ENCODE data around the gene CHMP4A.
A peak's percentile ranks its signal among the peaks of the same experiment; 100 is the strongest.

CHMP4A gene

GRCh38 chr14:24212924-24213865, at the start of gene CHMP4A:
CHMP4A (minus strand) TSS chr14:24213488; CDS start chr14:24213439, 49 bp downstream.
- H3K36me3 Mint-ChIP-seq (ENCODE audit: low read depth), result peaks cover 35% of the 10 kb centered on the region
- peak within 1 kb of the TSS; percentile 92 to 99 (median 98) for H3K27ac Mint-ChIP-seq
- peak within 1 kb of the TSS; percentile 89 to 90 (median 89) for H3K4me3 Mint-ChIP-seq

GRCh38 chr14:24261969-24262327, 48.7 kb upstream of the CHMP4A start:
- no peak for TF ChIP-seq CTCF (IDR thresholded peaks at IDR 0.05; ENCODE audit: unreplicated experiment in 3 of 3)
- Mint-ChIP-seq H3K27me3 (ENCODE audit: low read depth) (no peaks in the 10 kb centered on the region), H3K4me1 (peaks cover 4% of the 10 kb centered on the region), H3K4me3 (no peak overlapping the region), H3K36me3 (ENCODE audit: low read depth) (peaks cover under 1% of the 10 kb centered on the region), H3K9me3 (no peaks in the 10 kb centered on the region), H3K27ac (no peak overlapping the region)

More at GRCh38 chr14:24212924-24213865, at the start of gene CHMP4A:
- Mint-ChIP-seq H3K9me3 (no peaks in the 10 kb centered on the region), H3K27me3 (ENCODE audit: low read depth) (no peaks in the 10 kb centered on the region), H3K4me1 (peaks cover 28% of the 10 kb centered on the region)
- peak in 1 of 3 experiments; percentile 21 for TF ChIP-seq CTCF (IDR thresholded peaks at IDR 0.05; ENCODE audit: unreplicated experiment in 3 of 3)

- no peak for TF ChIP-seq CTCF (IDR thresholded peaks at IDR 0.05; ENCODE audit: unreplicated experiment in 3 of 3)
- Mint-ChIP-seq H3K27ac (no peak overlapping the region), H3K9me3 (no peaks in the 10 kb centered on the region), H3K4me3 (no peak overlapping the region), H3K27me3 (ENCODE audit: low read depth) (no peaks in the 10 kb centered on the region), H3K4me1 (peaks cover 4% of the 10 kb centered on the region), H3K36me3 (ENCODE audit: low read depth) (no peaks in the 10 kb centered on the region)
Observed at GRCh38 chr14:24261256-24261968, 48.1 kb upstream of the CHMP4A start.

GRCh38 chr14:24260780-24261157, 47.5 kb upstream of the CHMP4A start:
- Mint-ChIP-seq H3K9me3 (no peaks in the 10 kb centered on the region), H3K4me3 (no peak overlapping the region), H3K27ac (no peak overlapping the region), H3K36me3 (ENCODE audit: low read depth) (no peaks in the 10 kb centered on the region), H3K27me3 (ENCODE audit: low read depth) (no peaks in the 10 kb centered on the region), H3K4me1 (peaks cover 4% of the 10 kb centered on the region)
- no peak for TF ChIP-seq CTCF (IDR thresholded peaks at IDR 0.05; ENCODE audit: unreplicated experiment in 3 of 3)

- Mint-ChIP-seq H3K4me3 (no peak overlapping the region), H3K27me3 (ENCODE audit: low read depth) (no peaks in the 10 kb centered on the region), H3K36me3 (ENCODE audit: low read depth) (no peaks in the 10 kb centered on the region), H3K9me3 (no peaks in the 10 kb centered on the region), H3K27ac (no peak overlapping the region), H3K4me1 (peaks cover 4% of the 10 kb centered on the region)
- no peak for TF ChIP-seq CTCF (IDR thresholded peaks at IDR 0.05; ENCODE audit: unreplicated experiment in 3 of 3)
Observed at GRCh38 chr14:24260026-24260779, 46.9 kb upstream of the CHMP4A start.
